ENCODE results near the gene PALM3.
A peak's percentile ranks its signal among the peaks of the same experiment; 100 is the strongest.

Gene PALM3

DNA sequence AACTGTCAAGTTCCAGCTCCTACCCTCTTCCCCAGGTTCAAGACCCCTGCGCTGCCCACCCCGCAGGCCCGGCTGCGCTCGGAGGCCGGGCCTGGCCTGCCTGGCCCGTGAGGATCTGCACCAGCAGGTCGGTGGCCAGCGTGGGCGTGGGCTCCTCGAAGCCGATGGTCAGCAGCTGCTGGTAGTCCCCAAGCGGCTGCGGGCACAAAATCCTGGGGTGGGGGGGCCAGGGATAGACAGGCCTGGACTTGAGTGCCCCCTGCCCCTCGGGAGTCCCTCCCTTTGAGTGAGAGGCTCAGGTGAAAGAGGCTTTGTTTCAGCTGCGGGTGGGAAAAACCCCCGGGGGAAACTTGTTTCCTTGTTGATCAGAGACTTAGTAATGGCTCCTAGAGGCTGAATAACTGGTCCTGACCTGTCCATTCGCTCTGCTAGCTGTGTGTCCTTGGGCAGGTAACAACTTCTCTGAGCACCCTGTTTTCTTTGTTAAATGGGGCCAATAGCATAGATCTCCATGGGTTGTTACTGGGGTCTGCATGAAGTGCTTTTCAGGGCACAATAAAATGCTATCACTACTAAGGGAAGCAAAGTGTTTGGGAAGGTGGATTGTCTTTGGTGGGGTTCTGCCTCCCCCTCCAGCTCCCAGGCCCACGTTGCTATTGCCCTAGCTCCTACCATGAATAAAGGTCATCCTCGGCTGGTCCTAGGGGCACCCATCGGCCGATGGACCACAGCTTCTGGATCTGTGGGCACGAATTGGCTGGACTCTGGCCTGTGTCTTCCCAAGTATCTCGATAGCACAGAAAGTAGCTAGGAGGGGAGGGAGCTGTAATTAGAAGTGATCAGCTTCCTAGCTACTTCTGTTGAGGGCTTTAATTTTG is 20.2 kb upstream of the PALM3 start:
- no peak for TF ChIP-seq TAF1 (IDR thresholded peaks at IDR 0.05; ENCODE audit: borderline replicate concordance, insufficient read depth, low read length)
- no peak for TF ChIP-seq POLR2AphosphoS5 (IDR thresholded peaks at IDR 0.05; ENCODE audit: low read depth, low read length)
- TF ChIP-seq FOXP2 (optimal IDR thresholded peaks at IDR 0.05; ENCODE audit: borderline replicate concordance, extremely low read depth, extremely low read length, insufficient read depth) = no peak
- TF ChIP-seq SIN3A (IDR thresholded peaks at IDR 0.05; ENCODE audit: borderline replicate concordance, insufficient read depth, low read length) = no peak
- TF ChIP-seq, protein P1, sequence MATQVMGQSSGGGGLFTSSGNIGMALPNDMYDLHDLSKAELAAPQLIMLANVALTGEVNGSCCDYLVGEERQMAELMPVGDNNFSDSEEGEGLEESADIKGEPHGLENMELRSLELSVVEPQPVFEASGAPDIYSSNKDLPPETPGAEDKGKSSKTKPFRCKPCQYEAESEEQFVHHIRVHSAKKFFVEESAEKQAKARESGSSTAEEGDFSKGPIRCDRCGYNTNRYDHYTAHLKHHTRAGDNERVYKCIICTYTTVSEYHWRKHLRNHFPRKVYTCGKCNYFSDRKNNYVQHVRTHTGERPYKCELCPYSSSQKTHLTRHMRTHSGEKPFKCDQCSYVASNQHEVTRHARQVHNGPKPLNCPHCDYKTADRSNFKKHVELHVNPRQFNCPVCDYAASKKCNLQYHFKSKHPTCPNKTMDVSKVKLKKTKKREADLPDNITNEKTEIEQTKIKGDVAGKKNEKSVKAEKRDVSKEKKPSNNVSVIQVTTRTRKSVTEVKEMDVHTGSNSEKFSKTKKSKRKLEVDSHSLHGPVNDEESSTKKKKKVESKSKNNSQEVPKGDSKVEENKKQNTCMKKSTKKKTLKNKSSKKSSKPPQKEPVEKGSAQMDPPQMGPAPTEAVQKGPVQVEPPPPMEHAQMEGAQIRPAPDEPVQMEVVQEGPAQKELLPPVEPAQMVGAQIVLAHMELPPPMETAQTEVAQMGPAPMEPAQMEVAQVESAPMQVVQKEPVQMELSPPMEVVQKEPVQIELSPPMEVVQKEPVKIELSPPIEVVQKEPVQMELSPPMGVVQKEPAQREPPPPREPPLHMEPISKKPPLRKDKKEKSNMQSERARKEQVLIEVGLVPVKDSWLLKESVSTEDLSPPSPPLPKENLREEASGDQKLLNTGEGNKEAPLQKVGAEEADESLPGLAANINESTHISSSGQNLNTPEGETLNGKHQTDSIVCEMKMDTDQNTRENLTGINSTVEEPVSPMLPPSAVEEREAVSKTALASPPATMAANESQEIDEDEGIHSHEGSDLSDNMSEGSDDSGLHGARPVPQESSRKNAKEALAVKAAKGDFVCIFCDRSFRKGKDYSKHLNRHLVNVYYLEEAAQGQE (IDR thresholded peaks at IDR 0.05; ENCODE audit: insufficient read depth in 1 of 2, low read depth in 2 of 2, low read length in 2 of 2) = no peak

DNA sequence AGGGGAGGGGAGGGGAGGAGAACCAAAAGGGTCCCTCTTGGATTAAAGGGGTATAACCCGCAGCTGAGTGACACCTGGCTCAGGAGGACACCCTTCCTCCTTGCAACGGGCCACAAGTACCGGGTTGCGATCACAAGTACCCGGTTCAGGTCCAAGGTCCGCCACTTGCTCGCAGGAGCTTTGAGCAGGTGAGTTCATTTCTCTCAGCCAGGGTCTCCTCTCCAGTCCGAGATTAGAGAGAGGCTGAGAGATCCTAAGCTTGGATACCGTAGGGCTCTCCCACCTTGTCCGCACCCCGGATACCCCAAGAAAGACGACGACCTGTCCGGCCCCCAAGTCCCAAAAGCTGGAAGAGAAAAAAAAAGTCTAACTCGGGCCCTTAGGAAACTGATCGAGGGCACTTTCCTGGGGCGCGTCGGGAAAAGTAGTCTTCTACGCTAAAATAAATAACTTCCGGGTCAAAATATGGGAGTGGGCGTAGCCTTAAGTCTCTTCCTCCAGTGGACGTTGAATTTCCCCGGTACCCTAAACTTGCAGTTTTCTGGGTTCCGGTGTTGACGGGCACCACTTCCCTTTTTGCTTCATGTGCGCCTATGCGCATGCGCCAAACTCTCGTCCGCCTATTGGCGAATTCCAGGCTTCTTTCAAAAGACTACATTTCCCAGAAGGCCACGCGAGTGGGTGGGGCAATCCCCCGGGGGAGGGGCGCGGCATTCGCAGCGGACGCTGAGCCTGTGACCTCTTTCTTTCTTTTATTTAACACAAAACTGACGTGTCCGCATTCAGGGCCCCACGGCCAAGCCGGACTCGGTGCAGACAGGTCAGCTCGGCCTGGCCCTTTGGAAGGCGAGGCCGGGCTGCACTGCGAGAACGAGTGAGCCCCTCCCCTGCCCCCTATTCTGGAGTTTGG is 19.3 kb upstream of the PALM3 start:
- TF ChIP-seq POLR2AphosphoS5 (IDR thresholded peaks at IDR 0.05; ENCODE audit: low read depth, low read length) = peak; percentile 77; the same call in 1 of the 2 replicates
- TF ChIP-seq, protein P1 (IDR thresholded peaks at IDR 0.05; ENCODE audit: insufficient read depth in 1 of 2, low read depth in 2 of 2, low read length in 2 of 2) = no peak

DNA sequence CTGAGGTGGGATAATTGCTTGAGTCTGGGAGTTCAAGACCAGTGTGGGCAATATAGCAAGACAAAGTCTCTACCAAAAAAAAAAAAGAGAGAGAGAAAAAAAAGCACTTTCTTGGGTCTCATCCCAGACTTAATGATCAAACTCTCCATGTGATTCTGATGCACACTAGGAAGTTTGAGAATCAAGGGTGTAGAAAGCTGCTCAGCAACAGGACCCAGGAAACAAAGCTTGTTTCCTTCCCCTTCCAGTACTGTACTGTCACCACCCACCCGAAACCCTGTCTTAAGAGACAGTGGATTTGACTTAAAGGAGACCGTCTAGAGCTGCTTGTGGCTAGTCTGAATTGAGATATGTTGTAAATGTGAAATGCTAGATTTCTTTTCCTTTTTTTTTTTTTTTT is 16.5 kb upstream of the PALM3 start:
- TF ChIP-seq SIN3A (IDR thresholded peaks at IDR 0.05; ENCODE audit: borderline replicate concordance, insufficient read depth, low read length) (no peak), FOXP2 (optimal IDR thresholded peaks at IDR 0.05; ENCODE audit: borderline replicate concordance, extremely low read depth, extremely low read length, insufficient read depth) (no peak), POLR2AphosphoS5 (IDR thresholded peaks at IDR 0.05; ENCODE audit: low read depth, low read length) (no peak), TAF1 (IDR thresholded peaks at IDR 0.05; ENCODE audit: borderline replicate concordance, insufficient read depth, low read length) (no peak)
- TF ChIP-seq, protein P1 (IDR thresholded peaks at IDR 0.05; ENCODE audit: insufficient read depth in 1 of 2, low read depth in 2 of 2, low read length in 2 of 2) = no peak

DNA sequence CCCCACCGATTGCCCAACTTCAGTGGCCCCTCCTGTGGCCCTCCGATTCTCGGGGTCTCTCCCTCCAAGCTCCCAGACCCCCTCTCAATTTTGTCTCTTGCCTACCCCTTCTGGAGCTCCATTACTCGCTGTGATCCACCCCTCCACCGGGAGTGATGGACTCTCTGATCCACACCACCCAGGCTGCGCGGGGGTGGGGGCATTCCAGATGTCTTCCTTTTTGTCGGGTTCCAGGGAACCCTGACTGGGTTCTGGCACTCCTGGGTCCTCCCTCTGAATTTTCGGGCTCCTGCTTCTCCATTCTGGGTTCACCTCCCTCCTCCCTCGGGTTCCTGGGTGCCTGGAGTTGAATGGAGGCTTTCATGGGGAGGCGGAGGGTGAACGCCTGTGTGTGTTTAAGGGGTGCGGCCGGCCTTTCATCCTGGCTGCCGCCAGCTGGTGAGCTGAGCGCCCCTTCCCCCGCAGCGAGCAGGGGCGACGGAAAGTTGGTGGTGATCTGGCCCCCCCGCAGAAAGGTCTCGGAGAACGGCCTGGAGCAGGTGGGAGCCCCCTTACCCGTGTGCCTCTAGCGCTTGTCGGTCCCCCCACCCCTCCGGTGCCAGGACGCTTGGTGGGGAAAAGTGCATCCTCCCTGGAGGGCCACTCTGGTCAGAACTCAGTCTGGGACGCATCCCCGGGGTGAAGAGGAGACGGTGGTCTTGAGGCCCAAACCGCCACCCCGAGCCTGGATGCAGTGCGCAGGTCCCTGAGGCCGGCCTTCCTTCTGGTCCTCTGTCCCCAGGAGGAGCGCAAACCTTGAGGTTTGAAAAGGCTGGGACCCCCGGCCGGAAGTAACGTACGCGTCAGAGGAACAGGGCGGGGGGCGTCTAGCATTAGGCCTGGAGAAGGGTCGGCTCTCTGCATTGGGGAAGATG is 12.3 kb upstream of the PALM3 start:
- TF ChIP-seq POLR2AphosphoS5 (IDR thresholded peaks at IDR 0.05; ENCODE audit: low read depth, low read length) (no peak), FOXP2 (optimal IDR thresholded peaks at IDR 0.05; ENCODE audit: borderline replicate concordance, extremely low read depth, extremely low read length, insufficient read depth) (no peak), SIN3A (IDR thresholded peaks at IDR 0.05; ENCODE audit: borderline replicate concordance, insufficient read depth, low read length) (no peak), TAF1 (IDR thresholded peaks at IDR 0.05; ENCODE audit: borderline replicate concordance, insufficient read depth, low read length) (no peak)
- TF ChIP-seq, protein P1 (IDR thresholded peaks at IDR 0.05; ENCODE audit: insufficient read depth in 1 of 2, low read depth in 2 of 2, low read length in 2 of 2) = no peak

Measured in PFSK-1 (cell line).